ENCODE results near the gene CXCL8.

DNA sequence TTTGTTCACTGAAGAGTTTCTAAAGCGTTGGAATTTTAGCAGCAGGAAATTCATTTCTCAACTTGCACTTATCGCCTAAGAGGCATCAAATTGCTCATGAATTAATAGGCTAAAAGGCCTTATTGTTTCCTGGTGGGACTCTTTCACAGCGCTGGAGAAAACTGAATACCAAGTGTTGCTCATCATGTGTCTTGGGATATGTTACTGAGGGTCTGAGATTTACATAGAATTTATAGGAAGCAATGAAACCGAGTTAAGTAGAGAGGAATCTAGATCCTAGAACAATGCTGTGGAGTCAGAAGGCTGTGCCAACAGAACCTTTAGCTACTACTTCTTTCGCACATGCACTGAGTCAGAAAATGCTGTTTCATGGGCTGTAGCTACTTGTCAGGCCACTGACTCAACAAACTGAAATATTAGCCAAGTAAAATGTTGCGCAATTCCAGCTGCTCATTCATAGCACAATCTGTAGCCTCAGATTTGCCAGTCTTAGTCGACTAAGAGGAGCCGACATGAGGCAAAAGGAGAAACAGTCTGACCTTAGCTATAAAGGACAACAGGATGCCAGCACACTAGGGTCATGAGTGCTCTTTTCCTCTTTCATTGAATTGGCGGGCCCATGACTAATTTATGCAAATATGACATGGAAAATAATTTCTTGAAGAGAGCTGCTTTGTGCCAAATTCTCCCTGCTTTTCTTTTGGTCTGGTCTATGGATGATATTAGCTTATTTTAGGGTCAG is 35.9 kb upstream of the CXCL8 start:
- TF ChIP-seq, protein P1, sequence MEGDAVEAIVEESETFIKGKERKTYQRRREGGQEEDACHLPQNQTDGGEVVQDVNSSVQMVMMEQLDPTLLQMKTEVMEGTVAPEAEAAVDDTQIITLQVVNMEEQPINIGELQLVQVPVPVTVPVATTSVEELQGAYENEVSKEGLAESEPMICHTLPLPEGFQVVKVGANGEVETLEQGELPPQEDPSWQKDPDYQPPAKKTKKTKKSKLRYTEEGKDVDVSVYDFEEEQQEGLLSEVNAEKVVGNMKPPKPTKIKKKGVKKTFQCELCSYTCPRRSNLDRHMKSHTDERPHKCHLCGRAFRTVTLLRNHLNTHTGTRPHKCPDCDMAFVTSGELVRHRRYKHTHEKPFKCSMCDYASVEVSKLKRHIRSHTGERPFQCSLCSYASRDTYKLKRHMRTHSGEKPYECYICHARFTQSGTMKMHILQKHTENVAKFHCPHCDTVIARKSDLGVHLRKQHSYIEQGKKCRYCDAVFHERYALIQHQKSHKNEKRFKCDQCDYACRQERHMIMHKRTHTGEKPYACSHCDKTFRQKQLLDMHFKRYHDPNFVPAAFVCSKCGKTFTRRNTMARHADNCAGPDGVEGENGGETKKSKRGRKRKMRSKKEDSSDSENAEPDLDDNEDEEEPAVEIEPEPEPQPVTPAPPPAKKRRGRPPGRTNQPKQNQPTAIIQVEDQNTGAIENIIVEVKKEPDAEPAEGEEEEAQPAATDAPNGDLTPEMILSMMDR (IDR thresholded peaks at IDR 0.05) = no peak
- TF ChIP-seq POLR2A (IDR thresholded peaks at IDR 0.05) = no peak
